GM12892 (cell line): ENCODE data around the gene OTOP2.

ENCODE experiments used
- POLR2A ChIP-seq: IDR thresholded peaks from 2 replicates; pipeline ENCODE4 v1.6.1; 2011; ENCODE audit warnings: low read depth, low read length, control low read depth
- POLR2AphosphoS5 ChIP-seq: IDR thresholded peaks from 2 replicates; pipeline ENCODE4 v1.6.1; 2011; ENCODE audit warnings: low read depth, low read length, control low read depth
- TAF1 ChIP-seq: IDR thresholded peaks from 2 replicates; pipeline ENCODE4 v1.6.1; 2011; ENCODE audit warnings: low read depth, mild to moderate bottlenecking, control low read depth, low read length, borderline replicate concordance

DNA sequence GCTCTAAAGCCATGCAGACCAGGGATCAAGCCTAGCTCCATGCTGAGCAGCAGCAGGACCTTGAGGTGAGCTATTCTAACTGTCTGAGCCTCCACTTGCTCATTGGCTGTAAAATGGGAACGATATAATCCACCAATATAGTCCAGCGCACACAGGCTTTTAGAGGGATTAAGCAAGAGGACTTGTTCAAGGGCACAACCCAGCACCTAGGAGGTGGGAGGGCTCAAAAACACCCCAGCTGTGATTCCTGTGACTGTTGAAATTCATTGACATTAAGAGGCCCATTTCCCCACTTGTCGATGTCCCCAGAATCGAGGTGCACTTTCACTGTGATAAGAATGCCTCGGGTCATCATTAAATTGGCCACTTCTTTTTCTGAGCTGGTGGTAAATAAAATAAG lies 5.2 kb upstream of the OTOP2 start:
- TF ChIP-seq POLR2AphosphoS5 (no peak), TAF1 (no peak), POLR2A (no peak)
